ENCODE data around the gene GOLIM4. TPM values are rescaled to one million over a fixed set of nuclear protein-coding genes. Genes with fewer than 3 reads are reported as not detected.
A peak's percentile ranks its signal among the peaks of the same experiment; 100 is the strongest.

Gene GOLIM4
- total RNA-seq, 1 donor from 2014 or later = 54.0 TPM

DNA sequence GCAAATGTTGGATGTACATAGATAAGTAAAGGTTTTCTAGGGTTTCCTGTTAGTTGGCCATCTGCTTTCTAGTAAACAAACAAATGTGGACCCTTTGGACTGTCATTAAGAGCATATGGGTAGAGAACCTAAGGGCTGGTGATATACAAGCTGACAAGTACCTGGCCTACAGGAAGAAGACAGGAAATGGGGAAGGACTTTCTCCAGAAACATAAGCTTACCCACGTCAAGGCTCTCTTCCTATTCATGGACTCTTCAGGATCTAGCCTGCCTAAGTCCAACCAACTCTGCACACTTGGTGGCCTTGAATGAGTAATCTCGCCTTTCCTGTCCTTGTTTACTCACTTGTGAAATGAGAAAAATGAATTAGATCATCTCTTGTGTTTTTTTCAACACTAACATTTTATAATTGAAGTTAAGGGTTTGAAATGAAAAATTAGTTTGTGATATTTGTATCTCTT lies 22.2 kb upstream of the GOLIM4 start:
- H3K4me3 ChIP-seq = no peak overlapping the region
- no peak for DNase-seq
- H3K4me1 ChIP-seq = peaks cover 31% of the 10 kb centered on the region
- no peaks in the 10 kb centered on the region for H3K36me3 ChIP-seq
- intact Hi-C loops (cut with DNase I) = no loop called here
- no peak for TF ChIP-seq CTCF (IDR thresholded peaks at IDR 0.05)
- H3K27me3 ChIP-seq (ENCODE audit: low read depth) = no peaks in the 10 kb centered on the region
- ATAC-seq = peak; percentile 44 to 55
- H3K9me3 ChIP-seq = no peaks in the 10 kb centered on the region
- H3K27ac ChIP-seq = peak overlapping the region; percentile 51

DNA sequence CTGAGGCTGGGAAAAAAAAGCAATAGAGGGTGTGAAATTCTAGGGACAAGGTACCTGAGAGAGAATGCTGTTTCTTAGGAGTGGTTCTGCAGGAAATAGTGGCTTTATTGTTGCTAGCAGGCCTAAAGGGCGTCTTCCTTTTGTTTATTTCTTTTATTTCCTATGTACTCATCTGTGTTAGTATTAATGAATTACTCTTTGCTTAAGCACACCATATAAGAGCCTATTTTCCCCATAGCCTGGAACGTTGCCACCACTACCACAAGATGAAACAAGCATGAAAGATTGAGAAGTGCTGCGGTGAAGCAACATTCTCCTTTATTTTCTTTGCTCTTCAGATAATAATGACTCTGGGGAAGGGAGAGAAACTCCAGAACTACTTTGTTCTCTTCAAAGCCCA lies 21.3 kb upstream of the GOLIM4 start:
- H3K27me3 ChIP-seq (ENCODE audit: low read depth) = no peaks in the 10 kb centered on the region
- H3K9me3 ChIP-seq = no peaks in the 10 kb centered on the region
- H3K4me1 ChIP-seq = peaks cover 31% of the 10 kb centered on the region
- DNase-seq (no peak), ATAC-seq (peak; percentile 76 to 86)
- H3K27ac ChIP-seq = peak overlapping the region; percentile 51
- H3K36me3 ChIP-seq = no peaks in the 10 kb centered on the region
- no peak for TF ChIP-seq CTCF (IDR thresholded peaks at IDR 0.05)
- intact Hi-C loops (cut with DNase I) = no loop called here
- no peak overlapping the region for H3K4me3 ChIP-seq

- TF ChIP-seq CTCF (IDR thresholded peaks at IDR 0.05) = no peak
- Histone ChIP-seq H3K9me3 (no peaks in the 10 kb centered on the region), H3K36me3 (no peaks in the 10 kb centered on the region), H3K27ac (peak overlapping the region; percentile 51), H3K4me1 (peaks cover 31% of the 10 kb centered on the region), H3K27me3 (ENCODE audit: low read depth) (no peaks in the 10 kb centered on the region), H3K4me3 (no peak overlapping the region)
- DNase-seq (peak; percentile 61), ATAC-seq (peak; percentile 92 to 93)
- intact Hi-C loops (cut with DNase I) = no loop called here
Observed at GRCh38 chr3:168116279-168116678, 20.6 kb upstream of the GOLIM4 start.

DNA sequence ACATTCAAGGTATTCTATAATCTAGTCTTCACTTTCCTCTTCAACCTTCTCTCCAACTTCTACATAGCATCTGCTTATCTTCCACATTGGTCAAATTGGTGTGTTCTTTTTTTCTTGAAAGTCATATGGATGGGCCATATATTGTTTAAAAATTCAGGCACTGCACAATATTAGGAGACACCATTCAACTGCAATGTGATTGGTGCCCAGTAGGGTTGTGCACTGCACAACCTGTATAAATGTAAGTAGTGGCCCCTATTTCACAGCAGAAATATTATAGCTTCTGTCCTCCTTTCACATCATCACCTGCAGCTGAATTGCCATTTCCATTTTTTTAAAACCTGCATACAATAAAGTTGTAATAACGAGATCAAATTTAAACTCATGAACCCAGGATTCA lies 18.1 kb upstream of the GOLIM4 start:
- intact Hi-C loops (cut with DNase I) = no loop called here
- peaks cover 31% of the 10 kb centered on the region for H3K4me1 ChIP-seq
- H3K4me3 ChIP-seq = no peak overlapping the region
- H3K27me3 ChIP-seq (ENCODE audit: low read depth) = no peaks in the 10 kb centered on the region
- TF ChIP-seq CTCF (IDR thresholded peaks at IDR 0.05) = no peak
- ATAC-seq = no peak
- no peaks in the 10 kb centered on the region for H3K9me3 ChIP-seq
- DNase-seq = no peak
- no peak overlapping the region for H3K27ac ChIP-seq
- no peaks in the 10 kb centered on the region for H3K36me3 ChIP-seq

DNA sequence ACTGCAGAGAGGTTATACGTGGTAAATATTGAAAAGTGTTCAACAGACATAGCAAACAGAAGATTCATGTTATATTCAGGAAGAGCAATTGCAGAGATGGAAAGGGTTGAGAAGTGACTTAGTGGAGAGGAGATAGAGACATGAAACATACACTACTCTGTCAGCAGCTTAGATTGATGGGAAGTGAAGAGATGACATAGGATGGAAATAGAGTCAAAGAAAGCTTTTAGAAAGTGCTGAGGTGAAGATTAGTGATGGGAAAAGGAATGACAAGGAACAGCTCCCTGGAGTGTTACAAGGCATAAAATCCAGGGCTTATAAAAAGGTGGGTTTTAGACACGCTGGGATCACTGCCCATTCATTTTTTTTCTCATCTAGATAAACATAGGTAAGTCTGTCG lies 17.2 kb upstream of the GOLIM4 start:
- no peak overlapping the region for H3K4me3 ChIP-seq

More for the DNA sequence above, 17.2 kb upstream of the GOLIM4 start:
- Histone ChIP-seq H3K4me1 (peaks cover 24% of the 10 kb centered on the region), H3K9me3 (no peaks in the 10 kb centered on the region), H3K27ac (no peak overlapping the region), H3K27me3 (ENCODE audit: low read depth) (no peaks in the 10 kb centered on the region), H3K36me3 (no peaks in the 10 kb centered on the region)
- DNase-seq (no peak), ATAC-seq (no peak)
- intact Hi-C loops (cut with DNase I) = no loop called here
- no peak for TF ChIP-seq CTCF (IDR thresholded peaks at IDR 0.05)

Data from lower lobe of right lung (tissue), 2 donors.